Endothelial cell of umbilical vein (primary cell): ENCODE measurements around the gene VGLL1. TPM values are rescaled to one million over a fixed set of nuclear protein-coding genes. Genes with fewer than 3 reads are reported as not detected.

ENCODE experiments used
- BruUV-seq: library from RNA; stranded (reverse); fragments of 400-500 nt; replicated peaks from 2 replicates; lab custom pipeline; 2021; lab: Mats Ljungman, UMichigan
- CTCF ChIA-PET: fragments of 300-600, 350-600 bp; sonication (Branson Sonifier 250); formaldehyde crosslinking; loops from one replicate; lab custom pipeline; 2021; ENCODE audit warnings: antibody characterized with exemption, inconsistent platforms; lab: Charles Lee
- POLR2A ChIA-PET: fragments of 300-600, 350-600 bp; sonication (Branson Sonifier 250); formaldehyde crosslinking; loops from one replicate; lab custom pipeline; 2021; ENCODE audit warnings: antibody characterized with exemption, inconsistent platforms; lab: Charles Lee
- DNase-seq: peaks from one replicate; pipeline ENCODE4 v3.0.0-alpha.2; 2011; ENCODE audit warnings: low read depth, low spot score
- FAIRE-seq: peaks from 2 replicates; lab custom pipeline; 2011; peaks lifted over from hg19 to GRCh38; lab: Jason Lieb, UNC
- H2AFZ ChIP-seq: 2 replicates; pipeline ENCODE4 v1.6.0; 2012; ENCODE audit warnings: low read depth, low read length, control low read depth, inconsistent platforms
- H3K27ac ChIP-seq: 2 replicates; pipeline ENCODE4 v1.5.1; 2011; ENCODE audit warnings: low read depth, mild to moderate bottlenecking, control low read depth, low read length, moderate library complexity; ENCODE audit not compliant: insufficient read depth
- H3K27me3 ChIP-seq, 2 experiments: 2 replicates each; pipeline versions ENCODE4 v1.6.0 to v1.6.1; 2011; ENCODE audit warnings: low read length in 2 of 2, mixed read lengths in 1 of 2; ENCODE audit not compliant: control insufficient read depth in 2 of 2, insufficient read depth in 2 of 2
- H3K36me3 ChIP-seq, 2 experiments: 2 replicates in 1 of 2; 3 replicates in 1 of 2; pipeline ENCODE4 v1.5.1; 2011; ENCODE audit warnings: low read length in 2 of 2, mild to moderate bottlenecking in 1 of 2, moderate library complexity in 1 of 2; ENCODE audit not compliant: control insufficient read depth in 2 of 2, insufficient read depth in 2 of 2; ENCODE audit errors: extremely low read depth in 1 of 2
- H3K4me1 ChIP-seq: 3 replicates; pipeline ENCODE4 v1.5.1; 2011; ENCODE audit warnings: mild to moderate bottlenecking, low read length; ENCODE audit not compliant: control insufficient read depth, insufficient read depth; ENCODE audit errors: extremely low read depth
- H3K4me2 ChIP-seq: 2 replicates; pipeline ENCODE4 v1.6.1; 2011; ENCODE audit warnings: low read length, control low read depth, mixed read lengths; ENCODE audit not compliant: insufficient read depth
- H3K4me3 ChIP-seq, 3 experiments: fragments of 200-600 bp in 1 of 3; sonication (generic), shearing (Covaris generic) in 1 of 3; replicated peaks in 1 of 3; 2 replicates each; pipeline ENCODE4 v1.5.1; 2011 to 2016; ENCODE audit warnings: control low read depth in 3 of 3, low read length in 3 of 3, mild to moderate bottlenecking in 2 of 3, inconsistent platforms in 1 of 3, low read depth in 1 of 3, moderate library complexity in 1 of 3; ENCODE audit not compliant: insufficient read depth in 1 of 3
- H3K79me2 ChIP-seq: 2 replicates; pipeline ENCODE4 v1.6.0; 2012; ENCODE audit warnings: low read length, inconsistent platforms; ENCODE audit not compliant: control insufficient read depth, insufficient read depth
- H3K9ac ChIP-seq: replicated peaks from 2 replicates; pipeline ENCODE3; 2011; ENCODE audit warnings: low read length, control low read depth; ENCODE audit not compliant: insufficient read depth; ENCODE audit errors: extremely low read depth
- H3K9me1 ChIP-seq: replicated peaks from 3 replicates; pipeline ENCODE4 v1.6.0; 2011; ENCODE audit warnings: mild to moderate bottlenecking, low read length; ENCODE audit not compliant: control insufficient read depth, insufficient read depth; ENCODE audit errors: extremely low read depth
- H3K9me3 ChIP-seq: replicated peaks from 2 replicates; pipeline ENCODE4 v1.5.1; 2012; ENCODE audit warnings: low read length, inconsistent platforms; ENCODE audit not compliant: control insufficient read depth, insufficient read depth
- H4K20me1 ChIP-seq: replicated peaks from 2 replicates; pipeline ENCODE3; 2011; ENCODE audit warnings: mild to moderate bottlenecking, low read length; ENCODE audit not compliant: control insufficient read depth, insufficient read depth; ENCODE audit errors: extremely low read depth
- EZH2 ChIP-seq: IDR thresholded peaks from 2 replicates; pipeline ENCODE4 v1.6.1; 2012; ENCODE audit warnings: borderline replicate concordance, low read depth, mild to moderate bottlenecking, moderate library complexity, low read length, inconsistent platforms; ENCODE audit not compliant: severe bottlenecking
- FOS ChIP-seq: IDR thresholded peaks from 2 replicates; pipeline ENCODE4 v1.6.1; 2011; ENCODE audit warnings: mild to moderate bottlenecking, low read length, moderate library complexity, borderline replicate concordance; ENCODE audit not compliant: insufficient read depth
- GATA2 ChIP-seq: IDR thresholded peaks from 2 replicates; pipeline ENCODE4 v1.7.0; 2011; ENCODE audit warnings: low read depth, mild to moderate bottlenecking, moderate library complexity, mixed read lengths, low read length; ENCODE audit not compliant: insufficient read length, insufficient read depth
- JUN ChIP-seq: IDR thresholded peaks from 2 replicates; pipeline ENCODE4 v1.6.1; 2011; ENCODE audit warnings: borderline replicate concordance, low read depth; ENCODE audit not compliant: insufficient read length, insufficient read depth
- MYC ChIP-seq: IDR thresholded peaks from one replicate; pipeline ENCODE4 v1.6.1; 2011; ENCODE audit warnings: mild to moderate bottlenecking, low read depth, low read length
- POLR2A ChIP-seq: IDR thresholded peaks from 2 replicates; pipeline ENCODE4 v1.6.1; 2012; ENCODE audit warnings: low read depth, mild to moderate bottlenecking, control low read depth, low read length
- POLR2AphosphoS5 ChIP-seq: IDR thresholded peaks from 2 replicates; pipeline ENCODE4 v1.6.1; 2012; ENCODE audit warnings: low read depth, mild to moderate bottlenecking, control low read depth, low read length, moderate library complexity; ENCODE audit not compliant: insufficient read depth
- dilution Hi-C: fragments of 300-500 bp; cut with MboI; formaldehyde crosslinking; loops from one replicate; pipeline ENCODE4 v1.15.0; 2019; ENCODE audit warnings: low sequenced_read_pairs; ENCODE audit not compliant: extremely low pct_ligation_motif_present
- intact Hi-C: fragments of 100-400 bp; cut with micrococcal nuclease; formaldehyde crosslinking; loops from one replicate; pipeline ENCODE4 v1.10.0; 2022
- polyA plus RNA-seq, 4 experiments: library from polyadenylated mRNA; depleted of rRNA in 3 of 4; stranded (reverse) in 3 of 4; unstranded in 1 of 4; fragments of >200 nt; gene quantifications; 2 replicates each; pipeline versions ENCODE4 v1.2.1 to v1.2.3, GENCODE V29; 2011 to 2012; ENCODE audit warnings: missing spikeins in 1 of 4
- total RNA-seq: library from RNA; stranded (reverse); gene quantifications from 2 replicates; pipeline ENCODE4 v1.2.3, GENCODE V29; 2021
- TF ChIP-seq, protein P1 (sequence below), 2 donors: IDR thresholded peaks; 1 replicate in 1 of 2; 2 replicates in 1 of 2; pipeline ENCODE4 v1.5.1; 2011; ENCODE audit warnings: low read length in 2 of 2, mild to moderate bottlenecking in 2 of 2, moderate library complexity in 2 of 2, control low read depth in 1 of 2, inconsistent platforms in 1 of 2, low read depth in 1 of 2; ENCODE audit not compliant: insufficient read depth in 1 of 2; ENCODE audit errors: extremely low read depth in 1 of 2
- TF ChIP-seq, protein P2 (sequence below): IDR thresholded peaks from 2 replicates; pipeline ENCODE4 v1.6.1; 2011; ENCODE audit not compliant: insufficient read depth, insufficient read length

The VGLL1 gene
- total and polyA plus RNA-seq, 2 donors (not counting 3 experiments of a cell fraction or from before 2014, with no cell fraction given): not detected

DNA sequence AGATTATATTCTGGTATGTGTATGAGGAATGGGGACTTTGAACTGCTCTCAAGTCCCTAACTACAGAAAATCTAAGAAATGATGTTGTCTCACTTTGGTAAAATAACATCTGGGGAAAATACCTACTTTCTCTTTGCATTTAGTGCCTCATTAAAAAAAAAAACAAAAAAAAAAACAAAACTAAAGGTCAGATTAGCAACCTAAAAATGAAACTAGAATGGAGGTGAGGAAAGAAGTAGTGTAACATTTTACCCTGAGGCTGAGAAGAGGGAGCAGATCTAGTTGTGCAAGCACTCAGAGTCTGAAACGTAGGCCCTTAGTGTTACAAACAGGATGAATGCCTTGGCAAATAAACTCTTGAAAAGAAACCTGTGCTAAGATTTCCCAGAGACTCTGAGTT is 56.0 kb downstream of the VGLL1 start:
- H3K4me1 ChIP-seq: no peaks in the 10 kb centered on the region
- H2AFZ ChIP-seq: no peak overlapping the region
- no peaks in the 10 kb centered on the region for H3K36me3 ChIP-seq
- DNase-seq: no peak
- no peaks in the 10 kb centered on the region for H3K79me2 ChIP-seq
- no peaks in the 10 kb centered on the region for H3K27me3 ChIP-seq
- no peak overlapping the region for H3K27ac ChIP-seq
- FAIRE-seq: no peak
- TF ChIP-seq, protein P1, sequence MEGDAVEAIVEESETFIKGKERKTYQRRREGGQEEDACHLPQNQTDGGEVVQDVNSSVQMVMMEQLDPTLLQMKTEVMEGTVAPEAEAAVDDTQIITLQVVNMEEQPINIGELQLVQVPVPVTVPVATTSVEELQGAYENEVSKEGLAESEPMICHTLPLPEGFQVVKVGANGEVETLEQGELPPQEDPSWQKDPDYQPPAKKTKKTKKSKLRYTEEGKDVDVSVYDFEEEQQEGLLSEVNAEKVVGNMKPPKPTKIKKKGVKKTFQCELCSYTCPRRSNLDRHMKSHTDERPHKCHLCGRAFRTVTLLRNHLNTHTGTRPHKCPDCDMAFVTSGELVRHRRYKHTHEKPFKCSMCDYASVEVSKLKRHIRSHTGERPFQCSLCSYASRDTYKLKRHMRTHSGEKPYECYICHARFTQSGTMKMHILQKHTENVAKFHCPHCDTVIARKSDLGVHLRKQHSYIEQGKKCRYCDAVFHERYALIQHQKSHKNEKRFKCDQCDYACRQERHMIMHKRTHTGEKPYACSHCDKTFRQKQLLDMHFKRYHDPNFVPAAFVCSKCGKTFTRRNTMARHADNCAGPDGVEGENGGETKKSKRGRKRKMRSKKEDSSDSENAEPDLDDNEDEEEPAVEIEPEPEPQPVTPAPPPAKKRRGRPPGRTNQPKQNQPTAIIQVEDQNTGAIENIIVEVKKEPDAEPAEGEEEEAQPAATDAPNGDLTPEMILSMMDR (IDR thresholded peaks at IDR 0.05; ENCODE audit: extremely low read depth in 1 of 2, insufficient read depth in 1 of 2, low read depth in 1 of 2, low read length in 2 of 2): no peak
- TF ChIP-seq EZH2: no peak
- no peak for TF ChIP-seq FOS
- TF ChIP-seq, protein P2, sequence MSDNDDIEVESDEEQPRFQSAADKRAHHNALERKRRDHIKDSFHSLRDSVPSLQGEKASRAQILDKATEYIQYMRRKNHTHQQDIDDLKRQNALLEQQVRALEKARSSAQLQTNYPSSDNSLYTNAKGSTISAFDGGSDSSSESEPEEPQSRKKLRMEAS: no peak
- TF ChIP-seq GATA2: no peak
- TF ChIP-seq MYC: no peak
- no peak for TF ChIP-seq POLR2AphosphoS5
- TF ChIP-seq POLR2A: no peak
- TF ChIP-seq JUN: no peak
- no peaks in the 10 kb centered on the region for H4K20me1 ChIP-seq
- H3K9me1 ChIP-seq: no peaks in the 10 kb centered on the region
- H3K4me3 ChIP-seq: no peak overlapping the region
- no TSS peak for BruUV-seq
- CTCF ChIA-PET: no interaction called here
- H3K4me2 ChIP-seq: no peak overlapping the region
- POLR2A ChIA-PET: no interaction called here
- intact Hi-C loops: no loop called here
- H3K9me3 ChIP-seq: no peaks in the 10 kb centered on the region
- dilution Hi-C loops: no loop called here
- H3K9ac ChIP-seq: no peak overlapping the region
